ENCODE data around the gene SLC22A17. TPM values are rescaled to one million over a fixed set of nuclear protein-coding genes. Genes with fewer than 3 reads are reported as not detected.

The SLC22A17 gene
- total and polyA plus RNA-seq, 2 of the 13 experiments (the other 11 are each of a cell fraction or from before 2014, with no cell fraction given) = 0.95 to 1.1 TPM

DNA sequence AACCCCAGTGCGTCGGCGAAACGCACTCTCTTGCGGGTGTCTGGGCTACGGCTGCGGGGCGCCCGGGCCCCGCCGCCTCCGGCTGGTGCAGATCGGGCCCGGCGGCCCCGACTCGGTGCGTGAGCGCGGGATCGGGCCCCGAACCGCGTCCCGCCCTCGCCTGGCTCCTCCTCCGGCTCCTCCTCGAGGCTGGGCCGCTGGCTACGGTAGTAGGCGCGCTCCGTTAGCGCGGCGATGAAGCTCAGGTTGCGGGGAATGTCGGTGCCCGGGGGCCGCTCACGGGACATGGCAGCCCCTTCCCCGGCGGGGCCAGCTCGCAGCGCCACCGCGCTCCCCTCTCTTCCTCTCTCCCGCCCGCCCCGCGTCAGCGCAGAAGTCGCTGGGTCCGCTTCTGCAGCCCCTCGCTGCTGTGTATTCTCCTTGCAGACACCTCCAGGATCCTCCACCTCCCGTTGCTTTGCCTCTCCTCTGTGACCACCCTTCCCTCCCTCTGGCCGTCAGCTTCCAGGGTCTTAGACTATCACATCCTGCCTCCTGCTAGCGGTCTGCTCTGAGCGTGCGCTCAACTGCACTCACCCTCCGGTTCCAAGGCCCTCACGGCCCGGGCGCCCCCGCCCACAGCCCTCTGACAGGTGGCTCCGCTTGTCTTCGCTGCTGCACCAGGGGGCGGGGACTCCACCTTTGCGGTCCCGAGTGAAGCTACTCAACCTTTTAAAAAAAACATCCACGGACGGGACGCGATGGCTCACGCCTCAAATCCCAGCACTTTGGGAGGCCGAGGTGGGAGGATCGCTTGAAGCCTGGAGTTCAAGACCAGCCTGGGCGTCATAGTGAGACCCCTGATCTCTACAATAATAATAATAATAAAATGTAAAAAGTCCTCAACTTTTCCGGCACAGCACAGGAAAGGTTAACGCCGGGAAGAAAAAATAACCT lies 50.1 kb downstream of the SLC22A17 start, which contains the start of gene PPP1R3E (continued):
- TF ChIP-seq, protein P1, sequence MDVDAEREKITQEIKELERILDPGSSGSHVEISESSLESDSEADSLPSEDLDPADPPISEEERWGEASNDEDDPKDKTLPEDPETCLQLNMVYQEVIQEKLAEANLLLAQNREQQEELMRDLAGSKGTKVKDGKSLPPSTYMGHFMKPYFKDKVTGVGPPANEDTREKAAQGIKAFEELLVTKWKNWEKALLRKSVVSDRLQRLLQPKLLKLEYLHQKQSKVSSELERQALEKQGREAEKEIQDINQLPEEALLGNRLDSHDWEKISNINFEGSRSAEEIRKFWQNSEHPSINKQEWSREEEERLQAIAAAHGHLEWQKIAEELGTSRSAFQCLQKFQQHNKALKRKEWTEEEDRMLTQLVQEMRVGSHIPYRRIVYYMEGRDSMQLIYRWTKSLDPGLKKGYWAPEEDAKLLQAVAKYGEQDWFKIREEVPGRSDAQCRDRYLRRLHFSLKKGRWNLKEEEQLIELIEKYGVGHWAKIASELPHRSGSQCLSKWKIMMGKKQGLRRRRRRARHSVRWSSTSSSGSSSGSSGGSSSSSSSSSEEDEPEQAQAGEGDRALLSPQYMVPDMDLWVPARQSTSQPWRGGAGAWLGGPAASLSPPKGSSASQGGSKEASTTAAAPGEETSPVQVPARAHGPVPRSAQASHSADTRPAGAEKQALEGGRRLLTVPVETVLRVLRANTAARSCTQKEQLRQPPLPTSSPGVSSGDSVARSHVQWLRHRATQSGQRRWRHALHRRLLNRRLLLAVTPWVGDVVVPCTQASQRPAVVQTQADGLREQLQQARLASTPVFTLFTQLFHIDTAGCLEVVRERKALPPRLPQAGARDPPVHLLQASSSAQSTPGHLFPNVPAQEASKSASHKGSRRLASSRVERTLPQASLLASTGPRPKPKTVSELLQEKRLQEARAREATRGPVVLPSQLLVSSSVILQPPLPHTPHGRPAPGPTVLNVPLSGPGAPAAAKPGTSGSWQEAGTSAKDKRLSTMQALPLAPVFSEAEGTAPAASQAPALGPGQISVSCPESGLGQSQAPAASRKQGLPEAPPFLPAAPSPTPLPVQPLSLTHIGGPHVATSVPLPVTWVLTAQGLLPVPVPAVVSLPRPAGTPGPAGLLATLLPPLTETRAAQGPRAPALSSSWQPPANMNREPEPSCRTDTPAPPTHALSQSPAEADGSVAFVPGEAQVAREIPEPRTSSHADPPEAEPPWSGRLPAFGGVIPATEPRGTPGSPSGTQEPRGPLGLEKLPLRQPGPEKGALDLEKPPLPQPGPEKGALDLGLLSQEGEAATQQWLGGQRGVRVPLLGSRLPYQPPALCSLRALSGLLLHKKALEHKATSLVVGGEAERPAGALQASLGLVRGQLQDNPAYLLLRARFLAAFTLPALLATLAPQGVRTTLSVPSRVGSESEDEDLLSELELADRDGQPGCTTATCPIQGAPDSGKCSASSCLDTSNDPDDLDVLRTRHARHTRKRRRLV (CRISPR knock-in tag; IDR thresholded peaks at IDR 0.05) = 0 out of 2 replicates have a peak, but pooled peaks have one; percentile 24
- TF ChIP-seq GLI4 (CRISPR knock-in tag; IDR thresholded peaks at IDR 0.05; ENCODE audit: borderline replicate concordance) (no peak), ZBTB7A (CRISPR knock-in tag; IDR thresholded peaks at IDR 0.05) (peak; percentile 60), TCF7L2 (IDR thresholded peaks at IDR 0.05; ENCODE audit: low read depth, low read length) (no peak), TCF7 (IDR thresholded peaks at IDR 0.05; ENCODE audit: low read depth) (no peak), ZNF160 (CRISPR knock-in tag; IDR thresholded peaks at IDR 0.05) (0 out of 2 replicates have a peak, but pooled peaks have one; percentile 2), TBX3 (IDR thresholded peaks at IDR 0.05; ENCODE audit: borderline replicate concordance) (no peak; the same call in 1 of the 2 replicates), ZBTB7B (CRISPR knock-in tag; IDR thresholded peaks at IDR 0.05) (peak; percentile 88), GTF2F1 (IDR thresholded peaks at IDR 0.05; ENCODE audit: low read length) (no peak; the same call in 1 of the 2 replicates), SALL1 (CRISPR knock-in tag; IDR thresholded peaks at IDR 0.05) (peak; percentile 86; the same call in 1 of the 2 replicates), REPIN1 (CRISPR knock-in tag; IDR thresholded peaks at IDR 0.05; ENCODE audit: borderline replicate concordance, low read depth) (peak; percentile 38; the same call in 1 of the 2 replicates)
- TF ChIP-seq, protein P2, sequence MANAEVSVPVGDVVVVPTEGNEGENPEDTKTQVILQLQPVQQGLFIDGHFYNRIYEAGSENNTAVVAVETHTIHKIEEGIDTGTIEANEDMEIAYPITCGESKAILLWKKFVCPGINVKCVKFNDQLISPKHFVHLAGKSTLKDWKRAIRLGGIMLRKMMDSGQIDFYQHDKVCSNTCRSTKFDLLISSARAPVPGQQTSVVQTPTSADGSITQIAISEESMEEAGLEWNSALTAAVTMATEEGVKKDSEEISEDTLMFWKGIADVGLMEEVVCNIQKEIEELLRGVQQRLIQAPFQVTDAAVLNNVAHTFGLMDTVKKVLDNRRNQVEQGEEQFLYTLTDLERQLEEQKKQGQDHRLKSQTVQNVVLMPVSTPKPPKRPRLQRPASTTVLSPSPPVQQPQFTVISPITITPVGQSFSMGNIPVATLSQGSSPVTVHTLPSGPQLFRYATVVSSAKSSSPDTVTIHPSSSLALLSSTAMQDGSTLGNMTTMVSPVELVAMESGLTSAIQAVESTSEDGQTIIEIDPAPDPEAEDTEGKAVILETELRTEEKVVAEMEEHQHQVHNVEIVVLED (CRISPR knock-in tag; IDR thresholded peaks at IDR 0.05; ENCODE audit: borderline replicate concordance) = peak; percentile 31; the same call in 1 of the 2 replicates
- TF ChIP-seq, protein P3, sequence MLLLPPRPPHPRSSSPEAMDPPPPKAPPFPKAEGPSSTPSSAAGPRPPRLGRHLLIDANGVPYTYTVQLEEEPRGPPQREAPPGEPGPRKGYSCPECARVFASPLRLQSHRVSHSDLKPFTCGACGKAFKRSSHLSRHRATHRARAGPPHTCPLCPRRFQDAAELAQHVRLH (CRISPR knock-in tag; IDR thresholded peaks at IDR 0.05; ENCODE audit: borderline replicate concordance, low read depth) = peak; percentile 95
- TF ChIP-seq, protein P4, sequence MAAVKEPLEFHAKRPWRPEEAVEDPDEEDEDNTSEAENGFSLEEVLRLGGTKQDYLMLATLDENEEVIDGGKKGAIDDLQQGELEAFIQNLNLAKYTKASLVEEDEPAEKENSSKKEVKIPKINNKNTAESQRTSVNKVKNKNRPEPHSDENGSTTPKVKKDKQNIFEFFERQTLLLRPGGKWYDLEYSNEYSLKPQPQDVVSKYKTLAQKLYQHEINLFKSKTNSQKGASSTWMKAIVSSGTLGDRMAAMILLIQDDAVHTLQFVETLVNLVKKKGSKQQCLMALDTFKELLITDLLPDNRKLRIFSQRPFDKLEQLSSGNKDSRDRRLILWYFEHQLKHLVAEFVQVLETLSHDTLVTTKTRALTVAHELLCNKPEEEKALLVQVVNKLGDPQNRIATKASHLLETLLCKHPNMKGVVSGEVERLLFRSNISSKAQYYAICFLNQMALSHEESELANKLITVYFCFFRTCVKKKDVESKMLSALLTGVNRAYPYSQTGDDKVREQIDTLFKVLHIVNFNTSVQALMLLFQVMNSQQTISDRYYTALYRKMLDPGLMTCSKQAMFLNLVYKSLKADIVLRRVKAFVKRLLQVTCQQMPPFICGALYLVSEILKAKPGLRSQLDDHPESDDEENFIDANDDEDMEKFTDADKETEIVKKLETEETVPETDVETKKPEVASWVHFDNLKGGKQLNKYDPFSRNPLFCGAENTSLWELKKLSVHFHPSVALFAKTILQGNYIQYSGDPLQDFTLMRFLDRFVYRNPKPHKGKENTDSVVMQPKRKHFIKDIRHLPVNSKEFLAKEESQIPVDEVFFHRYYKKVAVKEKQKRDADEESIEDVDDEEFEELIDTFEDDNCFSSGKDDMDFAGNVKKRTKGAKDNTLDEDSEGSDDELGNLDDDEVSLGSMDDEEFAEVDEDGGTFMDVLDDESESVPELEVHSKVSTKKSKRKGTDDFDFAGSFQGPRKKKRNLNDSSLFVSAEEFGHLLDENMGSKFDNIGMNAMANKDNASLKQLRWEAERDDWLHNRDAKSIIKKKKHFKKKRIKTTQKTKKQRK (IDR thresholded peaks at IDR 0.05; ENCODE audit: low read length) = no peak
